SKM-1 treated with dmso at 0.1 percent for 144 hours (cell line): Measurements from ENCODE around the gene SEMA4B.
"Not testable (repeated sequence)": the region's sequence is repeated elsewhere in the genome, so short reads cannot be mapped to it uniquely, and the experiment has no call there.

Experiments
- DNase-seq: peaks from one replicate; lab custom pipeline; 2025; ENCODE audit not compliant: unreplicated experiment; lab: John Stamatoyannopoulos, UW

The SEMA4B gene

DNA sequence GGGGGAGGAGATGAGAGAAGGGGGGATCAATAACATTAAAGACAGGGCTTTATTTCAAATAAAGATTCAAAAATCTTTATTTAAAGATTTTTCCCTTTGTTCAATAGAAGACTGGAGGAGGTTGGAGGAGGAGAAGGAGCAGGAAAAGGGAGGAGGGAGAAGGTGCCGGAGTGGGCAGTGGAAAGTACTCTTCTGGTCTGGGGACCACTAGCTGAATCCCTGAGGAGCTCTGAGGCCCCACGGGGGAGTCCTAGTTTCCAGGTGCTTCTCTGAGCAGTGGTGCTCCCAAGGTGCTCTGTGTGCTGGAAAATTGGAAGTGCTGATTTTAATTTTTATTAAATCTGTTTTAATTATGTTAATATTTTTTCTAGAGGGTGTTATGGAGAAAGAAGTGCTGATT lies 19.4 kb upstream of the SEMA4B start:
- no peak for DNase-seq

- DNase-seq = no peak
Observed at GRCh38 chr15:90184119-90184785, 16.9 kb upstream of the SEMA4B start.

DNA sequence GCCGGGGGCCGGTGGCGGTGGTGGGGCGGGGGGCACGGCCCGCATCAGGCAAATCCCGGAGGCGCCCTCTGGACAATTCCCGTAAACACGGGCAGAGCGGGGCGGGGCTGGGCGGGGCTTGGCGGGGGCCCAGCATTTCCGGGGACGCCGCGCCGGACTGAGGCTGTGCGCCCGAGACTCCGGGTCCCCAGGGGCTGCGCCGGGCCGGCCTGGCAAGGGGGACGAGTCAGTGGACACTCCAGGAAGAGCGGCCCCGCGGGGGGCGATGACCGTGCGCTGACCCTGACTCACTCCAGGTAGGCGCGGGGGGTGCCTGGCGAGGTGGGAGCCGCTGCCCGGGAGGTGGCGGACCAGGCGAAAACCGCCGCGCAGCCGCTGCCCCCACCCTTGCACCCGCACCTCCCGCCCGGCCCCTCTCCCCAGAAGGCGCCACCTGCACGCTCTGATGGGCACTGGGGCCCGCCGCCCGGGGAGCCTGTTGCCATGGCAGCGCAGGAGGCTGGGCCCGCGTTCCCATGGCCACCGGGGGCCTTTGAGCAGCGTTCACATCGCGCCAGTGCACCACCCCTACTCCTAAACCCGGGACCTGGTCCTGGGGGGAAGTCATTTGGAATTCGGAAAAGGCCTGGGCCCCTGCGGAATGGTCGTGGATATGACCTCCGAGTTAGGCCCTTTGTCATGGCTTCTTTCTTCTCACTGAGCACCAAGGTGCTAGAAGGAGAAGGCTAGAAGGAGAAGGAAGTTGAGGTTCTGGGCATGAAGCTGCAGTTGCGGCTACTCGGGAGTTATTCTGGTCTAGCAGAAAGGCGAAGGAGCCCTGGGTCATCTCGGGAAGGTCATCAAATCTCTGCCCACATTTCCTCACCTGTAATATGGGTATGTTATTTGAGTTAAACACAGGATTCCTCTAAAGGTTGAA lies 16.1 kb upstream of the SEMA4B start:
- DNase-seq = peak; percentile 69

DNA sequence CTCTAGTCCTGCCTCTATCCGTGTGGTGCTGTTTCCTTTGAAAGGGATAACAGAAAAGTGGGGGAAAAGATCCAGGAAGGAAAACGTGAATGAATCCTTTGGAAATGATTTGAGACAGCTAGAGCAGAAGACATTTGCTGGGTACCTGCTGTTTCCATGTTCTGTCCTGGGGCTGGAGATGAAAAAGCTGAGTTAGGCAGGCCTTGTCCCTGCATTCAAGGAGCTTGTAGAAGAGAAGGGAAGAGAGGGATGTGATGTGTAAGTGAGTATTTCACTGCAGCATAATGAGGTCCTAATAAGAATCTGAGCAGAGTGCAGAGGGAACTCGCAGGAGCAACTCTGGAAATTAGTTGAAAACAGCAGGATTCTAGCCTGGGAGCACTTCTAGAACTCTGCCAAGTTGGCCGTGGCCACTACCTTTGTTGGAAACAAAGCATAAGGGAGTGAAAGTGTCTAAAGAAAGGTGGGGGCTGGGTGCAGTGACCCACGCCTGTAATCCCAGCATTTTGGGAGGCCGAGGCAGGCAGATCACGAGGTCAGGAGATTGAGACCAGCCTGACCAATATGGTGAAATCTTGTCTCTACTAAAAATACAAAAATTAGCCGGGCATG lies 13.8 kb upstream of the SEMA4B start:
- no peak for DNase-seq

- not testable (repeated sequence) for DNase-seq
Observed at GRCh38 chr15:90188065-90188464, 13.1 kb upstream of the SEMA4B start.

DNA sequence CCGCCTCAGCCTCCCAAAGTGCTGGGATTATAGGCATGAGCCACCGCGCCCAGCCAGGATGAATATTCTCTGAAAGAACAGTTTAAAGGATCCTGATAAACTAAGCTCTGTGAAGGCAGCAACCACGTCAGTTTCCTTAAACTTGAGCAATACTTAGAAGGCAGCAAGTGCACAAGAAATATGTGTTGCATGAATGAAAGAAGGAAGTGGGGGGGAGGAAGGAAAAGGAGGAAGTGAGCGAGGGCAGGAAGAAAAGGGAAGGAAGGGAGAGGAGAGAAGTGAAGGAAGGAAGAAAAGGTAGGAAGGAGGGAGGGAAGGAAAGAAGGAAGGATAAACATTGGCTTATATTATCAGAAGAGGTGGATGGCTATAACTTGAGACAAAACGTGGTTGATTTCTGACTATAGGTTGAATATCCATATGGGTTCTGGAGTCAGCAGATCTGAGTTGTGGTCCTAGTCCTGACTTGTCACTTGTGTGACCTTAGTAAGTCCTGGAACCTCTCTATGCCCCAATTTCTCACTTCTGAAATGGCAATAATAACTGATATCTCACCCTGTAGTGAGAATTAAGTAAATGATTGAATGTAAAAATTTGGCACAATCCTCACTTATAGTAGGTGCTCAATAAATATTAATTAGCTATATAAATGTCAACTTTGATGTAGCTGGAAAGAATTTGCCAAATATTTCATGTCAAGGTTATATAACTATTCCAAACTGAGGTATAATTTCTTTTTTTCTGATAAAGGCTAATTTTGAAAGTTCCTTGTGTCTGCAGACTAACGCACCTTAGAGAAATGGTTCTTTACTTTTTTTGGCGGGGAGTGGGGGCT lies 12.0 kb upstream of the SEMA4B start:
- peak; percentile 94 for DNase-seq

- DNase-seq = no peak
Observed at GRCh38 chr15:90189781-90190467, 11.2 kb upstream of the SEMA4B start.

GRCh38 chr15:90190606-90191343 lies 10.4 kb upstream of the SEMA4B start:
- peak; percentile 6 for DNase-seq

- DNase-seq = no peak
Observed at GRCh38 chr15:90191344-90191687, 9.8 kb upstream of the SEMA4B start.

- DNase-seq = no peak
Observed at GRCh38 chr15:90191794-90192509, 9.2 kb upstream of the SEMA4B start.

DNA sequence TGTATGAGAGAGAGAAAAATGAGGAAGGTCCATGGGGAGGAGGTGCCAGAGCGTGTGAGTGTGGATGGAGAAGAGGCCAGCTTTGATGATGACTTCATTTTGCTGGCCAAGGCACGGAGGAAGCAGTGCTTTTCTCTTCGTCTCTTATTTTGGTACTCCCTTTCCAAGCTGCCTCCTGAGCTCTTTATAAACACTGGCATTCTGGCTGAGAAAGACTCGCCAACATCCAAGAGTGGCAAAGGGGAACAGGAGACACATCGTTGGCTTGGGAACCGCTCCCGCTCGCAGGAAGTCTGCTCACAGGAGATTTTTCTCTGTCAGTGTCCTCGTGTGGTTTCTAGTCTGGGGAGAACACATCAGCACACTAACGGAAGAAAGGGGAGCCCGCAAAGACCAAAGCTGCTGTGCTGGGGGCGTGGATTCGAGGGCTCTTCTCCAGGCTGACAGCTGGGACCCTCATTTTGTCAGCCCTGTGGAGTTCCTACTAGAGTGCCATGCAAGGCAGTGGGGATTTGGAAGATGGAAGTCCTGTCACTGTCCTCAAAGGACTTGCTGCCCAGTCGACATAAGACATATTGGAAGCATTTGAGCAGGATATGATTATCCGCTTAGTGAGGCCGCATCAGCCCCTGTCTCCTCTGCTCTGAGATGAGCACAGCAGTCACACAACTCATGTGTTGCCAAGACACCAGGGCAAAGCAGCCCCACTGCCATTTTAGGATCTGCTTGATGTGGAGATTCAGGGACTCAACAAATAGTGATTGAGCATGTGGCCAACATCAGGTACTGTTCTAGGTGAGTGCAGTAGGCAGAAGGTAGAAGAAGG lies 8.0 kb upstream of the SEMA4B start:
- DNase-seq = peak; percentile 33

DNA sequence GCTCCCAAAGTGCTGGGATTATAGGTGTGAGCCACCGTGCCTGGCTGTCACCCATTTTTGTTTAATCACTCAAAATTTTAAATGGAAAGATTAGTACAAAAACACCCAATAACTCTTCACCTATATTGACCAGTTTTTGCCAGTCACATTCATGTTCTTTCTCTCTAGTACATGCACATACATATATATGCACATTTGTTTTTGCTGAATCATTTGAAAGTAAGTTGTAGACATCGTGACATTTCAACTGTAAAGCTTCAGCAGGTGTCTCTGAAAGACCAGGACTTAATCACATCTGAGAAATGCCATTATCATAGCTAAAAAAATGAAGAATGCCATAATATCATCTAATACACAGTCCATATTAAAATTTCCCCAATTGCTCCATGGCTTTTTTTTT lies 6.5 kb upstream of the SEMA4B start:
- no peak for DNase-seq

DNA sequence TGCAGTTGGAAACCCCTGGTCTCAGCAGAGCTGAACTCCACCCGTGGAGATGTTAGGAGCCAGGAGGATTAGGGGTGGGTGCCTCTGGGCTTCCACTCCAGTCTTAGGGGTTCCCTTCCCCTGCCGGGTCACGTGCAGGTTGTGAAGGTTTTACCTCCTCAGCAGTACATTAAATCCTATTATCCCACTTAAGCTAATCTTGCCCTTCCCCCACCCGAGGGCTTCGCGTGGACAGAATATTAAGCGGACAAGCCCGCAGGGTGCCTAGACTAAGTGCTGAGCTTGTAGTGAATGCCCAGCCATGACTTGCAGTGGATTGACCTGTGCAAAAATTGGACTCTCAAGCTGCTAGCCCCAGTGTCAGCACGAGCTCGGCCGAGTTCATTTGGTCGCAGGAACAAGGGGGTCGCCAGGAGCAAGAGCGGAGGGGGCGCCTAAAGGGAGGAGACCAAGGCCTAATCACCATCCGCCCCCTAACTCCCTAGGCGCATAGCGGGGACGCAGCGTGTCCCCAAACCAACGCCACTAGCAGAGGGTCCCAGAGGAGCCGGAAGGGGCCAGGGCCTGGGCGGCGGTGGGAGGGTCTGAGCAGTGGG lies 498 bp upstream of the SEMA4B start:
- DNase-seq = no peak

DNA sequence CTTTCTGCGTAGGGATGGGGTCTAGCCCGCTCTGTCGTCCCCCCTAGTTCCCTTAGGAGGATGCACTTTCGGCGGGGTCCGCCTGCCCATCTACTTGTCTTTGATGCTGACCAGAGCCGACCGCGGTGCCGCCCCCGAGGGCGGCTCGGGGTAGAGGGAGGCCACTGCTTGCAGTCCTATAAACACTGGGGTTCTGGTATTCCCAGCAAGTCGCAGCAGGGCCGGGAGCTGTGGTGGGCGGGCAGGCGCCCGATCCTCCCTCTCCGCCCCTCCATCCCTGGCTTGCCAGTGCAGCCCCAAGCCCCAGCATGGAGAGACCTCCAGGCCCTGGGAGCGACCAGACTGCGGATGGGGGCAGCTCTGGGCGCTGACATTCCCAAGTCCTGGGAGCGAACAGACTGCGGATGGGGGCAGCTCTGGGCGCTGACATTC lies 830 bp downstream of the SEMA4B start:
- DNase-seq = no peak

GRCh38 chr15:90202929-90203328 lies 1.8 kb downstream of the SEMA4B start:
- no peak for DNase-seq

- DNase-seq = no peak
Observed at GRCh38 chr15:90203473-90203872, 2.3 kb downstream of the SEMA4B start.

GRCh38 chr15:90203922-90204321 lies 2.8 kb downstream of the SEMA4B start:
- no peak for DNase-seq
